ENCODE results near the gene ATP6V1E1. TPM values are rescaled to one million over a fixed set of nuclear protein-coding genes. Genes with fewer than 3 reads are reported as not detected.

The ATP6V1E1 gene
- total RNA-seq, 1 experiment from 2014 or later: 89.2 TPM

GRCh38 chr22:17639247-17639741 is 10.7 kb upstream of the ATP6V1E1 start:
- H3K23ac ChIP-seq (ENCODE audit: insufficient read length, low read depth, low read length): no peak overlapping the region
- no peaks in the 10 kb centered on the region for H3K27me3 ChIP-seq (ENCODE audit: insufficient read depth, low read length)
- no peaks in the 10 kb centered on the region for H4K20me1 ChIP-seq (ENCODE audit: control insufficient read depth, insufficient read depth, insufficient read length)
- H3K4me2 ChIP-seq (ENCODE audit: insufficient read depth, insufficient read length, low read length): peak overlapping the region; percentile 98
- Mint-ChIP-seq H3K4me3 (peak overlapping the region; percentile 84 to 90), H3K9me3 (peaks cover 2 to 5% of the 10 kb centered on the region in 2 experiments; a peak in 1 of 5 replicates), H3K4me1 (peaks cover 6 to 18% of the 10 kb centered on the region in 2 experiments), H3K27ac (peak overlapping the region; percentile 96 to 99 (median 98)), H3K27me3 (ENCODE audit: low read depth) (no peaks in the 10 kb centered on the region), H3K36me3 (ENCODE audit: insufficient read depth in 1 of 3, low read depth in 3 of 3) (peaks cover 12 to 21% (median 15%) of the 10 kb centered on the region in 3 experiments)
- H3K79me1 ChIP-seq (ENCODE audit: insufficient read depth, low read depth, low read length, poor library complexity, severe bottlenecking): no peaks in the 10 kb centered on the region
- H3T11ph ChIP-seq (ENCODE audit: low read length): no peak overlapping the region
- DNase-seq: no peak
- peak overlapping the region; percentile 96; the same call in 1 of the 2 replicates for H3K14ac ChIP-seq (ENCODE audit: insufficient read depth, low read length)
- H3K9ac ChIP-seq (ENCODE audit: extremely low read depth, insufficient read length, low read length): peak overlapping the region; percentile 93
- WGBS (ENCODE audit: extremely low coverage, insufficient read length, low lambda C conversion rate): no CpG with 5 or more reads among the region's 8 CpGs
- H3K18ac ChIP-seq (ENCODE audit: insufficient read length, low read depth, low read length): peak overlapping the region; percentile 54
- H2AFZ ChIP-seq (ENCODE audit: low read length): no peak overlapping the region
- H4K91ac ChIP-seq (ENCODE audit: insufficient read length, low read depth, low read length): peak overlapping the region; percentile 55
- no peak for TF ChIP-seq CTCF (conservative IDR thresholded peaks at IDR 0.05)
- no peak overlapping the region for H3K4ac ChIP-seq (ENCODE audit: low read depth, low read length)
- H3K27ac ChIP-seq (ENCODE audit: insufficient read length, low read depth, low read length): peak overlapping the region; percentile 16
- H3K9me3 ChIP-seq (ENCODE audit: control insufficient read depth, low read depth, low read length): no peaks in the 10 kb centered on the region
- peaks cover 6% of the 10 kb centered on the region for H3K23me2 ChIP-seq (ENCODE audit: insufficient read length, low read depth, low read length, poor library complexity, severe bottlenecking)
- H2BK12ac ChIP-seq (ENCODE audit: insufficient read length, low read depth, low read length): peak overlapping the region; percentile 38
- no peaks in the 10 kb centered on the region; the same call in 1 of the 2 replicates for H3K4me1 ChIP-seq (ENCODE audit: insufficient read depth, low read length)
- no peak overlapping the region for H2AK5ac ChIP-seq (ENCODE audit: insufficient read length, low read length)
- H3K56ac ChIP-seq (ENCODE audit: insufficient read length, low read depth, low read length): no peak overlapping the region
- no peak overlapping the region for H4K8ac ChIP-seq (replicated peaks; ENCODE audit: insufficient read length, low read depth, low read length)
- H2BK120ac ChIP-seq (ENCODE audit: low read depth, low read length, poor library complexity, severe bottlenecking): no peak overlapping the region
- no peak overlapping the region for H2BK15ac ChIP-seq (ENCODE audit: low read depth, low read length)
- H3K79me2 ChIP-seq (ENCODE audit: insufficient read depth, low read length): 0 out of 2 replicates have a peak, but pooled peaks cover 3% of the 10 kb centered on the region
- no peak overlapping the region for H2BK5ac ChIP-seq (ENCODE audit: insufficient read length, low read length)
- H2BK20ac ChIP-seq (ENCODE audit: low read depth, low read length, poor library complexity, severe bottlenecking): no peak overlapping the region
- peak overlapping the region; percentile 50 for H4K5ac ChIP-seq (ENCODE audit: insufficient read length, low read depth, low read length)
